NOMO-1 treated with DMSO at 0.1 percent for 48 hours (cell line): ENCODE data around the gene ST13.
"Not testable (repeated sequence)": the region's sequence is repeated elsewhere in the genome, so short reads cannot be mapped to it uniquely, and the experiment has no call there.

Experiments used
- DNase-seq: peaks from one replicate; lab custom pipeline; 2025; ENCODE audit not compliant: unreplicated experiment; lab: John Stamatoyannopoulos, UW

ST13 gene

GRCh38 chr22:40791241-40791640 is 65.2 kb downstream of the ST13 start:
- DNase-seq = no peak

- no peak for DNase-seq
Observed at GRCh38 chr22:40789131-40789530, 67.3 kb downstream of the ST13 start.

GRCh38 chr22:40782521-40782920 is 73.9 kb downstream of the ST13 start:
- no peak for DNase-seq

GRCh38 chr22:40781749-40782148 is 74.7 kb downstream of the ST13 start:
- not testable (repeated sequence) for DNase-seq
